ENCODE measurements around the gene NDUFA3. TPM values are rescaled to one million over a fixed set of nuclear protein-coding genes. Genes with fewer than 3 reads are reported as not detected.
"Not testable (repeated sequence)": the region's sequence is repeated elsewhere in the genome, so short reads cannot be mapped to it uniquely, and the experiment has no call there.

The NDUFA3 gene
- 105 and 115 TPM in 2 replicates for total RNA-seq

GRCh38 chr19:54102421-54103169 lies at the start of gene NDUFA3:
Gene NDUFA3 (plus strand): TSS chr19:54102855. CDS start chr19:54102879, 24 bp downstream.
- peak; percentile 98 for DNase-seq (ENCODE audit: low spot score)
- Mint-ChIP-seq H3K9me3 (no peaks in the 10 kb centered on the region), H3K27ac (peak within 1 kb of the TSS; percentile 79), H3K4me3 (ENCODE audit: low read depth) (peak within 1 kb of the TSS; percentile 91), H3K27me3 (ENCODE audit: low read depth) (peaks cover 3% of the 10 kb centered on the region), H3K36me3 (ENCODE audit: low read depth) (peaks cover 28% of the 10 kb centered on the region), H3K4me1 (ENCODE audit: low read depth) (peaks cover 8% of the 10 kb centered on the region)
- intact Hi-C loops (cut with micrococcal nuclease), result loop anchor here (1.0 to 5.0 kb wide), 4 partner anchors 13 to 360 kb away; partner anchors contain the start of genes CNOT3, LENG9, MYADM and PRPF31

- H3K36me3 Mint-ChIP-seq (ENCODE audit: low read depth), result no peaks in the 10 kb centered on the region
- H3K27ac Mint-ChIP-seq, result no peak overlapping the region
- no peaks in the 10 kb centered on the region for H3K9me3 Mint-ChIP-seq
- intact Hi-C loops (cut with micrococcal nuclease), result no loop called here
- no peaks in the 10 kb centered on the region for H3K4me1 Mint-ChIP-seq (ENCODE audit: low read depth)
- H3K27me3 Mint-ChIP-seq (ENCODE audit: low read depth), result peaks cover 2% of the 10 kb centered on the region
- DNase-seq (ENCODE audit: low spot score), result no peak
- H3K4me3 Mint-ChIP-seq (ENCODE audit: low read depth), result no peak overlapping the region
Observed at GRCh38 chr19:54062643-54063042, 40.0 kb upstream of the NDUFA3 start.

DNA sequence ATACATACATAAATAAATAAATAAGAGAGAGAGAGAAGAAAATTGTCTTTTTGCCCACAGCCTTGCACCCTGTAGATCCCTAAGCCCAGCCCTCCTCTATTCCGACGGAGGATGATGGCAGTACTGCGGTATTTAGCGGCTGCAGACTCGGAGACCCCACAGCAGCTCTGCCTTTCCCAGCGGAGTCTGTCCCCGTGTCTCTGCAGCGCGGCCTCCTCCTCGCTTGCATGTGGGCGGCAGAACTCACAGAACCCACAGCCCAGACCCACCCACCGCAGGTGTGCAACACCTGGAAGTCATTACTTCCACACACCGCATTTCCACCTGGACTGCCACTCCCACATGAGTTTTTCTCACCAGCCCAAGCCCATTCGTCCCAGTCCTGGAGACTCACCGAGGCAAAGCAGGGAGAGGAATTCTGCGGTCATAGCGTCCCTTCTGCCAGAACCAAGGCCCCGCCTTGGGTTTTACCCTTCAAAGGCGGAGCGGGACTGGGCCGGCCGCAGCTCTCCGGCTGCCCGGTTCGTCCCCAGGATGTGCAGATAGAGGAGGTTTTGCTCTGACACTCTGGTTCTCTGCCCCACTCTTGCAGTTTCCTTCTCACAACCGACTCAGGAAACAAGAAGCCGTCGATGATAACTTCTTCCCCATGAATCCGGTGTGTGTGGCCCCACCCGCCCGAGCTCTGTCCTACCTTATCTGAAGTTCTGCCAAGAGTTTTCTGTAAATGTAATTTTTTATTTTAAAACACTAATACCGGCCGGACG lies 39.1 kb upstream of the NDUFA3 start, which contains the start of gene VSTM1:
TSS of gene VSTM1 (minus strand) at position 548 of the 767 bp plus-strand sequence. CDS start at position 428, 120 bp downstream.
- H3K27me3 Mint-ChIP-seq (ENCODE audit: low read depth), result peaks cover 2% of the 10 kb centered on the region
- no peak within 1 kb of the TSS for H3K4me3 Mint-ChIP-seq (ENCODE audit: low read depth)
- H3K27ac Mint-ChIP-seq, result no peak within 1 kb of the TSS
- H3K36me3 Mint-ChIP-seq (ENCODE audit: low read depth), result no peaks in the 10 kb centered on the region
- H3K9me3 Mint-ChIP-seq, result no peaks in the 10 kb centered on the region
- intact Hi-C loops (cut with micrococcal nuclease), result no loop called here
- H3K4me1 Mint-ChIP-seq (ENCODE audit: low read depth), result no peaks in the 10 kb centered on the region
- DNase-seq (ENCODE audit: low spot score), result no peak

- intact Hi-C loops (cut with micrococcal nuclease), result no loop called here
- Mint-ChIP-seq H3K27me3 (ENCODE audit: low read depth) (no peaks in the 10 kb centered on the region), H3K9me3 (no peaks in the 10 kb centered on the region), H3K36me3 (ENCODE audit: low read depth) (no peaks in the 10 kb centered on the region), H3K4me3 (ENCODE audit: low read depth) (no peak overlapping the region), H3K4me1 (ENCODE audit: low read depth) (no peaks in the 10 kb centered on the region), H3K27ac (no peak overlapping the region)
- no peak for DNase-seq (ENCODE audit: low spot score)
Observed at GRCh38 chr19:54069470-54069869, 33.2 kb upstream of the NDUFA3 start.

DNA sequence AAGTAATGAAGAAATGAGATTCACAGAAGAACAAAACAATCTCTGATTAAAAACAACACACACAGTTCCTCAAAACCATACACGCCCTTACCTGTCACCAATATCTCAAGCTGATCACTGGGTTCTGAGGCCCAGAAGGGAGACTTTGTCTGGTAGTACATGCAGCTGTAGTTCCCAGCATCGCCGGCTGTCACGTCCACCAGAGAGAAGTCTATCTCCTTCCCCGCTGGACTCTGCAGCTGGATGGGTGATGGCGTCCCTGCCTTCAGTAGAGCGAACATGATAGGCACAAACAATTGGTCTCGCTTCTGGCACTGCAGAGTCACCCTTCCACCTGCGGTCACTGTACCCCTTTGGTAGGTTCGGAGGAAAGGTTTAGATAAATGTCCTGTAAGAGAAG lies 28.8 kb upstream of the NDUFA3 start:
- Mint-ChIP-seq H3K4me1 (ENCODE audit: low read depth) (no peaks in the 10 kb centered on the region), H3K4me3 (ENCODE audit: low read depth) (no peak overlapping the region), H3K27ac (no peak overlapping the region), H3K9me3 (no peaks in the 10 kb centered on the region), H3K27me3 (ENCODE audit: low read depth) (no peaks in the 10 kb centered on the region), H3K36me3 (ENCODE audit: low read depth) (no peaks in the 10 kb centered on the region)
- no peak for DNase-seq (ENCODE audit: low spot score)
- intact Hi-C loops (cut with micrococcal nuclease), result no loop called here

- no peaks in the 10 kb centered on the region for H3K36me3 Mint-ChIP-seq (ENCODE audit: low read depth)
- no peak overlapping the region for H3K27ac Mint-ChIP-seq
- intact Hi-C loops (cut with micrococcal nuclease), result no loop called here
- no peaks in the 10 kb centered on the region for H3K4me1 Mint-ChIP-seq (ENCODE audit: low read depth)
- H3K27me3 Mint-ChIP-seq (ENCODE audit: low read depth), result no peaks in the 10 kb centered on the region
- H3K4me3 Mint-ChIP-seq (ENCODE audit: low read depth), result no peak overlapping the region
- no peak for DNase-seq (ENCODE audit: low spot score)
- H3K9me3 Mint-ChIP-seq, result peaks cover 3% of the 10 kb centered on the region
Observed at GRCh38 chr19:54074851-54075250, 27.8 kb upstream of the NDUFA3 start.

GRCh38 chr19:54077334-54077733 lies 25.3 kb upstream of the NDUFA3 start:
- intact Hi-C loops (cut with micrococcal nuclease), result no loop called here
- Mint-ChIP-seq H3K36me3 (ENCODE audit: low read depth) (no peaks in the 10 kb centered on the region), H3K4me3 (ENCODE audit: low read depth) (no peak overlapping the region), H3K27ac (no peak overlapping the region), H3K9me3 (peaks cover 3% of the 10 kb centered on the region), H3K4me1 (ENCODE audit: low read depth) (no peaks in the 10 kb centered on the region), H3K27me3 (ENCODE audit: low read depth) (no peaks in the 10 kb centered on the region)
- no peak for DNase-seq (ENCODE audit: low spot score)

DNA sequence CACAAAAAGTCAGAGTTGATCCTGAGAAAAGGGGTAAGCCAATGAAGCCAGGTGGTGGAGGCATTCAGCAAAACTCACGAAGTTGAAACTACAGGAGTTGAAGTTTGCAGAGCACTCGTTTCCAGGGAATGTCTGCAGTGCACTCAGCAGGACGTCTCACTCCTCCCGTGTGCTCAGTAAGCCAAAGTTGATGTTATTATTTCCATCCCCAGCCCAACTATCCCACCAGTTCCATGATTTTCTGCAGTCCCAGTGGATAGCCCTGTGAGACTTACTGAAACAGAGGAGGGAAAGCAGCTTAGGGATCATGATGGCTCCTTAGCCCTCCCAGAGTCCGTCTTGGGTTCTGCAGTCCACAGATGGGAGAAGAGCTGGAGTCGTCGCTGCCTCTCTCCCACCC lies 21.6 kb upstream of the NDUFA3 start, which contains the start of gene TARM1:
TSS of gene TARM1 (minus strand) at position 334 of the 400 bp plus-strand sequence. CDS start at position 309, 25 bp downstream.
- Mint-ChIP-seq H3K27ac (no peak within 1 kb of the TSS), H3K4me3 (ENCODE audit: low read depth) (no peak within 1 kb of the TSS), H3K9me3 (peaks cover 3% of the 10 kb centered on the region), H3K27me3 (ENCODE audit: low read depth) (no peaks in the 10 kb centered on the region), H3K4me1 (ENCODE audit: low read depth) (no peaks in the 10 kb centered on the region), H3K36me3 (ENCODE audit: low read depth) (no peaks in the 10 kb centered on the region)
- no peak for DNase-seq (ENCODE audit: low spot score)
- intact Hi-C loops (cut with micrococcal nuclease), result no loop called here

GRCh38 chr19:54084410-54084809 lies 18.2 kb upstream of the NDUFA3 start:
- H3K9me3 Mint-ChIP-seq, result peaks cover under 1% of the 10 kb centered on the region
- no peaks in the 10 kb centered on the region for H3K27me3 Mint-ChIP-seq (ENCODE audit: low read depth)
- no peak overlapping the region for H3K4me3 Mint-ChIP-seq (ENCODE audit: low read depth)
- H3K36me3 Mint-ChIP-seq (ENCODE audit: low read depth), result no peaks in the 10 kb centered on the region
- intact Hi-C loops (cut with micrococcal nuclease), result no loop called here
- no peaks in the 10 kb centered on the region for H3K4me1 Mint-ChIP-seq (ENCODE audit: low read depth)
- no peak overlapping the region for H3K27ac Mint-ChIP-seq
- DNase-seq (ENCODE audit: low spot score), result no peak

DNA sequence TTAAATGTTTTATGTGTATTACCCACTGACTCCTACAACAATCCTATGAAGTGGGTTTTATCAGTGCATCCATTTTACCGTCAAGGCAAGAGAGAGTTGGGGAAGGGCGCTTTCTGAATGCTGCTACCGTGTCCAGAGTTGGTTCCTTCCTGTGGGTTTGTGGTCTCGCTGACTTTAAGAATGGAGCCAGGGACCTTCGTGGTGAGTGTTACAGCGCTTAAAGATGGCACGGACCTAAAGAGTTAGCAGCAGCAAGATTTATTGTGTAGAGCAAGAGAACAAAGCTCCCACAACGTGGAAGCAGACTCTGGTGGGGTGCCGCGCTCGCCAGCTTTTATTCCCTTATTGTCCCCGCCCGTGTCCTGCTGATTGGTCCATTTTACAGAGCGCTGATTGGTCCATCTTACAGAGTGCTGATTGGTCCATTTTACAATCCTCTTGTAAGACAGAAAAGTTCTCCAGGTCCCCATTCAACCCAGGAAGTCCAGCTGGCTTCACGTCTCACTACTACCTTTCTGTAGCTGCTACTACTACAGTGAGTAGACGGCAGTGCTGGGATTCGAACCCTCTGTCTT lies 8.1 kb upstream of the NDUFA3 start:
- intact Hi-C loops (cut with micrococcal nuclease), result no loop called here
- peaks cover 16% of the 10 kb centered on the region for H3K27me3 Mint-ChIP-seq (ENCODE audit: low read depth)
- H3K4me3 Mint-ChIP-seq (ENCODE audit: low read depth), result no peak overlapping the region
- H3K27ac Mint-ChIP-seq, result no peak overlapping the region
- no peaks in the 10 kb centered on the region for H3K36me3 Mint-ChIP-seq (ENCODE audit: low read depth)
- H3K9me3 Mint-ChIP-seq, result peaks cover 4% of the 10 kb centered on the region
- no peak for DNase-seq (ENCODE audit: low spot score)
- peaks cover 13% of the 10 kb centered on the region for H3K4me1 Mint-ChIP-seq (ENCODE audit: low read depth)

DNA sequence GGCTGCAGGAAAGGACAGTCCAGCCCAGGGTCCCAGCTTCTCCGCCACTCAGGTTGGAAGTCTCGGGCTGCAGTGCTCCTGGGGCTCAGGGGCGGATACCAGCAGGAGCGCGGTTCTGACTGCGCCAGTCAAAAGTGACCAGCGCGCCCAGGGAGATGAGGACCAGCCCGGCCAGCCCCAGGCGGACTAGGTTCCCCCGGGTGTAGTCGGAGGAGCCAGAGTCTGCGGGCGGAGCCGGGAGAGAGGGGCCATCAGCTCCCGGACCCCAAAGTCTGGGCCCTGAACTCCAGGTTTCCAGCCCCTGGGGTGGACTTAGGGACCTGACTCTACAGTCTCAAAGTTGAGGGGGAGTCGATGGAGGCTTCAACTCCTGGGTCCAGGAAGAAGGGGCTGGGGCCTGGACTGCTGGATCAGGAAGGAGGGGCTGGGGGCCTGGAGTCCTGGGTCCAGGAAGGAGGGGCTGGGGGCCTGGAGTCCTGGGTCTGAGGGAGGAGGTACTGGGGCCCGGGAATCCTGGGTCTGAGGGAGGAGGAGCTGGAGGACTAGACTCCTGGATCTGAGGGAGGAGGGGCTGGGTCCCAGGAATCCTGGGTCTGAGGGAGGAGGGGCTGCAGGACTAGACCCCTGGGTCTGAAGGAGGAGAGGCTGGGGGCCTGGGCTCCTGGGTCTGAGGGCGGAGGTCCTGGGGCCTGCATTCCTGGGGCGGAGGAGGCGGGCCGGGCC lies 7.4 kb upstream of the NDUFA3 start:
- H3K36me3 Mint-ChIP-seq (ENCODE audit: low read depth), result no peaks in the 10 kb centered on the region
- H3K9me3 Mint-ChIP-seq, result peaks cover 4% of the 10 kb centered on the region
- no peak for DNase-seq (ENCODE audit: low spot score)
- peaks cover 13% of the 10 kb centered on the region for H3K4me1 Mint-ChIP-seq (ENCODE audit: low read depth)
- intact Hi-C loops (cut with micrococcal nuclease), result no loop called here
- peak overlapping the region; percentile 8 for H3K4me3 Mint-ChIP-seq (ENCODE audit: low read depth)
- peaks cover 17% of the 10 kb centered on the region for H3K27me3 Mint-ChIP-seq (ENCODE audit: low read depth)
- no peak overlapping the region for H3K27ac Mint-ChIP-seq

DNA sequence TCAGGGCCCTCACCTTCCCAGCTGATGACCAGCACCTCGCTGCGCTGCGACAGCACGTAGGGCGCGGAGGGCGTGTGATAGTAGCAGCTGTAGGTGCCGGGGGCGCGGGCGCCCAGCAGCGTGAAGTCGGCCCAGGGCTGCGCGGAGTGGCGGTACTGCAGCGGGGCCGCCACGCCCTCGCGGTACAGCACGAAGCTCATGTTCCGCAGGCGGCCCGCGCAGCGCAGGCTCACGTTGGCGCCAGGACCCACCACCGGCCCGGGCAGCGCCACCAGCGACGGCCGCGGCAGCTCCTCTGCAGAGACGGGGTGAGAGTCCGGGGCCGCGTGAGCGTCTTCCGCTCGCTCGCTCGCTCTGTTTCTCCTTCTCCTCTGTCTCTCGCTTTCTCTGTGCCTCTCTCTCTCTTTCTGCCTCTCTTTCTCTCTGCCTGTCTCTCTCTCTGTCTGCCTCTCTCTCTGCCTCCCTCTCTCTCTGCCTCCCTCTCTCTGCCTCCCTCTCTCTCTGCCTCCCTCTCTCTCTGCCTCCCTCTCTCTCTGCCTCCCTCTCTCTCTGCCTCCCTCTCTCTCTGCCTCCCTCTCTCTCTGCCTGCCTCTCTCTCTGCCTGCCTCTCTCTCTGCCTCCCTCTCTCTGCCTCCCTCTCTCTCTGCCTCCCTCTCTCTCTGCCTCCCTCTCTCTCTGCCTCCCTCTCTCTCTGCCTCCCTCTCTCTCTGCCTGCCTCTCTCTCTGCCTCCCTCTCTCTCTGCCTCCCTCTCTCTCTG lies 6.6 kb upstream of the NDUFA3 start:
- Mint-ChIP-seq H3K4me1 (ENCODE audit: low read depth) (peaks cover 13% of the 10 kb centered on the region), H3K27me3 (ENCODE audit: low read depth) (peaks cover 17% of the 10 kb centered on the region), H3K4me3 (ENCODE audit: low read depth) (peak overlapping the region; percentile 62)
- DNase-seq (ENCODE audit: low spot score), result peak; percentile 31
- H3K36me3 Mint-ChIP-seq (ENCODE audit: low read depth); H3K27ac Mint-ChIP-seq; H3K9me3 Mint-ChIP-seq; intact Hi-C loops (cut with micrococcal nuclease): not testable (repeated sequence)
